BJ (cell line): ENCODE results near the gene TCF23. TPM values are rescaled to one million over a fixed set of nuclear protein-coding genes. Genes with fewer than 3 reads are reported as not detected.
A peak's percentile ranks its signal among the peaks of the same experiment; 100 is the strongest.
"Not testable (repeated sequence)": the region's sequence is repeated elsewhere in the genome, so short reads cannot be mapped to it uniquely, and the experiment has no call there.

ENCODE experiments used
- CTCF ChIA-PET: fragments of 350-600 bp; formaldehyde crosslinking; extraction: SDS; loops from one replicate; lab custom pipeline; 2021; ENCODE audit warnings: antibody characterized with exemption, inconsistent platforms; lab: Yijun Ruan, JAX
- POLR2A ChIA-PET: fragments of 300-600 bp; sonication (Branson Sonifier 250); formaldehyde crosslinking; extraction: SDS; loops from one replicate; lab custom pipeline; 2021; ENCODE audit warnings: antibody characterized with exemption; lab: Charles Lee
- DNase-seq: peaks from one replicate; pipeline ENCODE4 v3.0.0-alpha.2; 2011; ENCODE audit warnings: low read depth
- H3K27me3 ChIP-seq: 2 replicates; pipeline ENCODE4 v1.6.0; 2011; ENCODE audit warnings: low read length; ENCODE audit not compliant: control insufficient read depth, insufficient read depth
- H3K36me3 ChIP-seq: 2 replicates; pipeline ENCODE4 v1.5.1; 2011; ENCODE audit warnings: low read length; ENCODE audit not compliant: control insufficient read depth, insufficient read depth
- H3K4me3 ChIP-seq: 2 replicates; pipeline ENCODE4 v1.5.1; 2011; ENCODE audit warnings: low read depth, mild to moderate bottlenecking, control low read depth, low read length
- CTCF ChIP-seq: IDR thresholded peaks from 2 replicates; pipeline ENCODE4 v1.5.1; 2011; ENCODE audit warnings: low read depth, mild to moderate bottlenecking, control low read depth, inconsistent platforms, low read length, moderate library complexity; ENCODE audit not compliant: insufficient read depth
- polyA plus RNA-seq: library from polyadenylated mRNA; depleted of rRNA; stranded (reverse); fragments of >200 nt; gene quantifications from 2 replicates; pipeline ENCODE4 v1.2.3, GENCODE V29; 2011

The TCF23 gene
- polyA plus RNA-seq, 1 experiment = not detected

- CTCF ChIA-PET = interaction anchor here (0.9 to 2.1 kb wide), 4 partner anchors 9 to 171 kb away, joined by 4 to 8 read pairs (median 6); no protein-coding TSS in a partner anchor
- Histone ChIP-seq H3K4me3 (no peak overlapping the region), H3K36me3 (no peaks in the 10 kb centered on the region), H3K27me3 (no peaks in the 10 kb centered on the region)
- no peak for DNase-seq
- POLR2A ChIA-PET = no interaction called here
- TF ChIP-seq CTCF = no peak
These were observed 40.6 kb upstream of the TCF23 start for GRCh38 chr2:27108221-27108620.

GRCh38 chr2:27109083-27109482, 39.7 kb upstream of the TCF23 start:
- no peak for TF ChIP-seq CTCF
- Histone ChIP-seq H3K36me3 (no peaks in the 10 kb centered on the region), H3K27me3 (no peaks in the 10 kb centered on the region), H3K4me3 (no peak overlapping the region)
- CTCF ChIA-PET = interaction anchor here (0.9 to 1.3 kb wide), 4 partner anchors 11 to 194 kb away, joined by 3 to 6 read pairs (median 4); no protein-coding TSS in a partner anchor
- POLR2A ChIA-PET = interaction anchor here (0.7 kb wide), 1 partner anchor 71 kb away, joined by 7 read pairs; no protein-coding TSS in a partner anchor
- DNase-seq = no peak

- CTCF ChIA-PET = interaction anchor here (0.9 to 1.8 kb wide), 2 partner anchors 11 to 13 kb away, joined by 3 to 7 read pairs; no protein-coding TSS in a partner anchor
These were observed 38.0 kb upstream of the TCF23 start for GRCh38 chr2:27110603-27111352.

GRCh38 chr2:27111392-27112078, 37.3 kb upstream of the TCF23 start:
- H3K36me3 ChIP-seq, DNase-seq, H3K4me3 ChIP-seq, H3K27me3 ChIP-seq, POLR2A ChIA-PET: not testable (repeated sequence)
- CTCF ChIA-PET = interaction anchor here (0.6 to 1.8 kb wide), 4 partner anchors 12 to 25 kb away, joined by 3 to 7 read pairs (median 3); partner anchors contain the start of gene KHK

More at GRCh38 chr2:27110603-27111352, 38.0 kb upstream of the TCF23 start:
- DNase-seq, H3K4me3 ChIP-seq, H3K36me3 ChIP-seq, POLR2A ChIA-PET, H3K27me3 ChIP-seq: not testable (repeated sequence)

GRCh38 chr2:27115519-27115918, 33.3 kb upstream of the TCF23 start:
- ChIA-PET POLR2A (no interaction called here), CTCF (no interaction called here)
- H3K4me3 ChIP-seq = no peak overlapping the region
- DNase-seq = no peak
- TF ChIP-seq CTCF = no peak
- H3K36me3 ChIP-seq = no peaks in the 10 kb centered on the region
- H3K27me3 ChIP-seq = peaks cover 14% of the 10 kb centered on the region; the same call in 1 of the 2 replicates

- ChIA-PET CTCF (interaction anchor here (1.3 kb wide), 1 partner anchor 73 kb away, joined by 5 read pairs; no protein-coding TSS in a partner anchor), POLR2A (no interaction called here)
- Histone ChIP-seq H3K4me3 (peak overlapping the region; percentile 46), H3K36me3 (no peaks in the 10 kb centered on the region), H3K27me3 (peaks cover 20% of the 10 kb centered on the region)
- TF ChIP-seq CTCF = no peak
- DNase-seq = no peak
These were observed 30.7 kb upstream of the TCF23 start for GRCh38 chr2:27117995-27118524.
